ENCODE measurements around the gene COPS6. TPM values are rescaled to one million over a fixed set of nuclear protein-coding genes. Genes with fewer than 3 reads are reported as not detected.

The COPS6 gene
- total RNA-seq, 2 donors from 2014 or later = 109 to 121 TPM

DNA sequence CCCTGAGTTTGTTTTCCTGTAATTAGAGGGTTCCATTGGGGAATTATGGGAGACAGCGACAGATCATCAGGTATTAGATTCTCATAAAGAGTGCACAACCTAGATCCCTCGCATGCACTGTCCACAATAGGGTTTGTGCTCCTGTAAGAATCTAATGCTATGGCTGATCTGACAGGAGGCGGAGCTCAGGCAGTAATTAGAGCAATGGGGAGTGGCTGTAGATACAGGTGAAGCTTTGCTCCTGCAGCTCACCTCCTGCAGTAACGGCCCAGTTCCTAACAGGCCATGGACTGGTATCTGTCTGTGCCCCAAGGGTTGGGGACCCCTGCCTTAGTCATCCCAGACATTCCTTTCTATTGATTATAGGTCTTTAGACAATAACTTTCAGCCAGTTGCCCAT, 40.1 kb upstream of the COPS6 start:
- no peaks in the 10 kb centered on the region for H3K9me3 ChIP-seq (ENCODE audit: control insufficient read depth, low read length)
- Mint-ChIP-seq H3K27ac (no peak overlapping the region), H3K4me1 (peaks cover 1% of the 10 kb centered on the region), H3K36me3 (ENCODE audit: low read depth) (peaks cover 11% of the 10 kb centered on the region), H3K27me3 (ENCODE audit: insufficient read depth) (no peaks in the 10 kb centered on the region), H3K4me3 (peak overlapping the region; percentile 90), H3K9me3 (peaks cover 9% of the 10 kb centered on the region)
- no peaks in the 10 kb centered on the region for H3K4me1 ChIP-seq (ENCODE audit: control insufficient read depth, insufficient read depth, low read length)
- no peak overlapping the region for H3K4me3 ChIP-seq (ENCODE audit: low read length)
- peaks cover 4% of the 10 kb centered on the region for H3K36me3 ChIP-seq (ENCODE audit: control insufficient read depth, insufficient read depth, low read length)
- no peaks in the 10 kb centered on the region for H3K27me3 ChIP-seq (ENCODE audit: control insufficient read depth, insufficient read depth, low read length, poor library complexity, severe bottlenecking)
- 92 to 96% methylated on average over 3 to 4 of the region's 4 CpGs for WGBS, 2 experiments (ENCODE audit: insufficient coverage in 1 of 2, insufficient read length in 1 of 2)
- no peak for DNase-seq
- no peak overlapping the region for H3K9ac ChIP-seq (ENCODE audit: extremely low read depth, low read length, poor library complexity, severe bottlenecking)
- H3K27ac ChIP-seq (ENCODE audit: low read depth, low read length) = no peak overlapping the region
- no peak for TF ChIP-seq CTCF (conservative IDR thresholded peaks at IDR 0.05)

GRCh38 chr7:100049441-100050291, 39.1 kb upstream of the COPS6 start, which contains the start of gene ZSCAN21:
ZSCAN21 (plus strand) TSS chr7:100049774; CDS start chr7:100057007, 7,233 bp downstream.
- peaks cover 4% of the 10 kb centered on the region for H3K9me3 Mint-ChIP-seq
- no peaks in the 10 kb centered on the region for H3K9me3 ChIP-seq (ENCODE audit: control insufficient read depth, low read length)
- peaks cover 16% of the 10 kb centered on the region for H3K36me3 Mint-ChIP-seq (ENCODE audit: low read depth)
- no peaks in the 10 kb centered on the region for H3K27me3 Mint-ChIP-seq (ENCODE audit: insufficient read depth)
- peak within 1 kb of the TSS; percentile 76 for H3K9ac ChIP-seq (ENCODE audit: extremely low read depth, low read length, poor library complexity, severe bottlenecking)
- peaks cover 1% of the 10 kb centered on the region for H3K4me1 Mint-ChIP-seq
- H3K27me3 ChIP-seq (ENCODE audit: control insufficient read depth, insufficient read depth, low read length, poor library complexity, severe bottlenecking) = no peaks in the 10 kb centered on the region
- WGBS, 2 experiments (ENCODE audit: insufficient coverage in 1 of 2, insufficient read length in 1 of 2) = 6 to 7% methylated on average over 23 to 47 of the region's 47 CpGs
- peak; percentile 40 for TF ChIP-seq CTCF (conservative IDR thresholded peaks at IDR 0.05)
- no peaks in the 10 kb centered on the region for H3K4me1 ChIP-seq (ENCODE audit: control insufficient read depth, insufficient read depth, low read length)
- DNase-seq = peak; percentile 94
- peak within 1 kb of the TSS; percentile 85 for H3K27ac ChIP-seq (ENCODE audit: low read depth, low read length)
- peak within 1 kb of the TSS; percentile 98 for H3K27ac Mint-ChIP-seq
- H3K4me3 Mint-ChIP-seq = peak within 1 kb of the TSS; percentile 90
- peaks cover 8% of the 10 kb centered on the region for H3K36me3 ChIP-seq (ENCODE audit: control insufficient read depth, insufficient read depth, low read length)
- peak within 1 kb of the TSS; percentile 99 for H3K4me3 ChIP-seq (ENCODE audit: low read length)

- peaks cover 2% of the 10 kb centered on the region for H3K9me3 Mint-ChIP-seq
- Histone ChIP-seq H3K27me3 (ENCODE audit: control insufficient read depth, insufficient read depth, low read length, poor library complexity, severe bottlenecking) (no peaks in the 10 kb centered on the region), H3K27ac (ENCODE audit: low read depth, low read length) (no peak overlapping the region), H3K9ac (ENCODE audit: extremely low read depth, low read length, poor library complexity, severe bottlenecking) (no peak overlapping the region), H3K4me3 (ENCODE audit: low read length) (no peak overlapping the region), H3K4me1 (ENCODE audit: control insufficient read depth, insufficient read depth, low read length) (no peaks in the 10 kb centered on the region), H3K9me3 (ENCODE audit: control insufficient read depth, low read length) (no peaks in the 10 kb centered on the region), H3K36me3 (ENCODE audit: control insufficient read depth, insufficient read depth, low read length) (peaks cover 15% of the 10 kb centered on the region)
- DNase-seq = no peak
- H3K4me1 Mint-ChIP-seq = peaks cover 1% of the 10 kb centered on the region
- peaks cover 18% of the 10 kb centered on the region for H3K36me3 Mint-ChIP-seq (ENCODE audit: low read depth)
- peak overlapping the region; percentile 90 for H3K4me3 Mint-ChIP-seq
- H3K27me3 Mint-ChIP-seq (ENCODE audit: insufficient read depth) = no peaks in the 10 kb centered on the region
- no peak overlapping the region for H3K27ac Mint-ChIP-seq
- WGBS, 2 experiments (ENCODE audit: insufficient coverage in 1 of 2, insufficient read length in 1 of 2) = 97 to 100% methylated on average over 3 of the region's 3 CpGs
- no peak for TF ChIP-seq CTCF (conservative IDR thresholded peaks at IDR 0.05)
These were observed 37.2 kb upstream of the COPS6 start for GRCh38 chr7:100051611-100052010.

All from endodermal cell (in vitro differentiated cells).